ENCODE results near the gene PRDM16.

PRDM16 gene

DNA sequence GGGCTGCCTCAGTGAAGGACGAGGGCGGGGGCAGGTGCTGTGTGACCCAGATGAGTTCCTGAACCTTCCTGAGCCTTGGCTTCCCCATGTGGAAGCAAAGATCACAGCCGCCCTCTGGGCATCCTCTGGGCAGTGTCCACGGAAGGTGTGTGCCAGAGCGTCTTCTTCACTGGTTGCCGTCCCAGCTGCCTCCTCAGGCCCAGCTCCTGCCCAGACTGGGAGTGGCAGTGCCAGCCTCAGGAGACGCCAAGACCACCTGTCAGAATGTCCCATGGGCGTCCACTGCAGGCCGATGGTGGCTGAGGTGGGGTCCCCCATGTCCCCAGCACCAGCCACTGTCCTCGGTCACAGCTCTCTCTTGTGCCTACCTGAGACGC lies 395.6 kb downstream of the PRDM16 start:
- no peak for DNase-seq (ENCODE audit: low read depth)

DNA sequence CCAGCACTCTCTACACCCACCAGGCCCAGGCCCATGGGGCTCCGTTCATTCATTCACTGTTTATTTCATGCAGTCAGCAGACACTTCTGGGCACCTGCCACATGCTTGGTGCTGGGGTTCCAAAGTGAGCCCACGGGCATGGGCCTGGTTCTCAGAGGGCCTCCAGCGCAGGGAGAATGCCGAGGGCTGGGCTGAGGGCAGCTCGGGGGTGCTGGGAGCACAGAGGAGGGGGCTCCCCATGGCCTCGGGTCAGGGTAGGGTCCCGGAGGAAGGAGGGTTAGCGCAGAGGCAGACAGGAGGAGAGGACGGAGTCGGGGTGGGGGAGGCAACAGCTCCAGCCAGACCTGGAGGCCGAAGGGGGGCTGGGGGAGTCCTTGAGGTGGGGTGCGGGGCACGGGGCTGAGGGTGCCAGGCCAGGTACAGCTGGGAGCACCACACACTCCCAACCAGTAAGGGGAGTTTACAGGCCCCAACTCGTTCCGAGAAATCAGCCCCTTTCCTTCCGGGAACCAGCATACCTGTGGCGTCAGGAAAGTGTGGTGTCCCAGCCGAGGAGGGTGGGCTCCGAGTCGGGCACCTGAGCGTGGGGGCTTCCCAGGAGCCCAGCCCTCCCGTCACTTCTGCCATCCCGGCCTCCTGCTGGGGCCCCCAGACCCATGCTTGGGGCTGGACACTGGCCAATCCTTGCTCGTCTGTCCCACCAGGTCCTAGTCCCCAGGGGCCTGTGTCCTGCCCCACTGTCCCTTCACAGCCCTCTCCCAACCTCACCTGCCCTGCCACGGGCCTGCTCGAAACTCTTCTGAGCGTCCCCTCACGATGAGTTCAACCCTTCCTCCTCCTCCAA lies 396.3 kb downstream of the PRDM16 start:
- no peak for DNase-seq (ENCODE audit: low read depth)

DNA sequence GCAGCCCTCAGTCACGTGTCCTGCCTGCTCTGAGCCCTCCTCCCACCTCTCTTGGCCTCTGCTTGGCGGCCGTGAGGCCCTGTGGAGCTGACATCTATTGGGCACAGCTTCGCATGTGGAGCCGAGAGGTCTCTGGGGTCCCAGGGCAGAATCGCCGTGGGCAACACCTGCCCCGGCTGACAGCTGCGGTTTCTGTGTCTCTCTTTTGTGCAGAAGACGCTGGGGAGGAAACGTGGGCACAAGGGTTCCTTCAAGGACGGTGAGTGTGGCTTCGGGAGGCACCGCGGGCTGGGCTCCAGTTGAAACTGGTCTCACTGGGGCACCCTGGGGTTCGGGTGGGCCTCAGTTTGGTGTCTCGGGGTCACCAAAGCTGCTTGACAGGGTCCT lies 396.9 kb downstream of the PRDM16 start:
- no peak for DNase-seq (ENCODE audit: low read depth)

DNA sequence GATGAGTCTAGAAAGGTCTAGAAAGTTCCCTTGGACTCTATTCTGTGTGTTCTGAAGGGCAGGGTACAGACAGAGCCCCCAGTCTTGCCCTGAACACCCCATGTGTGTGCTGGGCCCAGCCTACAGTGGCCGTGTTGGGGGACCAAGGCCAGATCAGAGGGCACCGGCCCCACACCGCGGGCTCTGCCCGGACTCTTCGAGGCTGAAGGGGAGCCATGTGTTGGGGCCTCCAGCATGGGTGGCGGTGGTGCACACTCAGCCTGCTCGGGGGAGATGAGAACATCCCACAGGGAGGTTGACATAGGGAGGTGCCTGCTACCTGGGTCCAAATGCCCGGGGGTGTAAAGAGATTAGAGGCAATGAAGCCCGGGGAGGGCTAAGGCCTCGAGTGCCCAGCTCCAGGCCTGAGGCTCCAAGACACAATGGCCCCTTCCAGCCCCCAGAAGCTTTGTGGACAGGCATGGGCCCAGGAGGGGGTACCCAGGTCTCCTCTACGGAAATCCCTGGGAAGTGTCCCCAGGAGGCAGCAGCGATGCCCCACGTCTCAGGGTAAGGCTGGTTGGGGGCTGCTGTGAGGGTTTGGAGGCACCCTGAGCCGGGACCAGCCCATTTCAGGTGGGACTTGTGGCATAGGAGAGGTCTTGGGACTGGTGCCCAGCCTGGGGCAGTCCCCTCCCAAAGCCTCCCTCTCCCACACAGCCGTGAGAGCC lies 397.5 kb downstream of the PRDM16 start:
- no peak for DNase-seq (ENCODE audit: low read depth)

DNA sequence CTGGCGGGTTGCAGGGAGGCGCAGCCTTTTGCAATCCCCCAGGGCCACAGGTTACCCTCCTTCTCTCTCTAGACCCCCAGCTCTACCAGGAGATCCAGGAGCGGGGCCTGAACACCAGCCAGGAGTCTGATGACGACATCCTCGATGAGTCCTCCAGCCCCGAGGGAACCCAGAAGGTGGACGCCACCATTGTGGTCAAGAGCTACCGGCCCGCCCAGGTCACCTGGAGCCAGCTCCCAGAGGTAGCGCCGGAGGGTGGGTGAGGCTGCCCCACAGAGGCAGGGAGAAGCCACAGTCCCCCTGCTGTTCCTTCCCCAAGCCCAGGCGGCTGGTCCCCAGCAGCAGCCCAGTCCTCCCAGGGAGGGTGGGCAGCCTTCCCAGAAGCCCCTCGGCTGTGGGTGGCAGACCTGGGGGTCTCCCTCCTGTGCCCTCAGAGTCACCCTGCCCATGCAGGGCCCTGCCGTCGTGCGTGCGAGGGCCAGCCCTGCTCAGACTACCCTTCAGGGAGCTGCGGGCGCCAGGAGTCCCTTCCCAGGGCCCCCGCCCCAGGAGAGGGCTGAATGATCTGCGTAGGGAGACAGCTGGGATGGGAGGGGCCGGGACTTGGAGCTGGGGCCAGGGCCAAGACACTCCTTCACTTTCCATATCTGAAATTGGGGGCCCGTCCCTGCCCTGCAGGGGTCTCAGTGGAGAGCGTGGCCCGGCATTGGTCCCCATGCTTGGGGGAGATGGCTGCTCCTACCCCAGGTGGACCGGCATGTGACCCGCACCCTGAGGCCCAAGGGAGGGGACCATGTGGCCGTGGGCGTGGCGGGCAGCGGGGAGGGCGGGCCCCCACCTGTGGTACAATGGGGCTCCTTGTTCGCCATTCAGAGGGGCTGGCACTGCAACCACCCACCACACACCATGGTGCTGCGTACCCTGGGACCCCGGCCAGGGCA lies 398.4 kb downstream of the PRDM16 start:
- DNase-seq (ENCODE audit: low read depth), result no peak

DNA sequence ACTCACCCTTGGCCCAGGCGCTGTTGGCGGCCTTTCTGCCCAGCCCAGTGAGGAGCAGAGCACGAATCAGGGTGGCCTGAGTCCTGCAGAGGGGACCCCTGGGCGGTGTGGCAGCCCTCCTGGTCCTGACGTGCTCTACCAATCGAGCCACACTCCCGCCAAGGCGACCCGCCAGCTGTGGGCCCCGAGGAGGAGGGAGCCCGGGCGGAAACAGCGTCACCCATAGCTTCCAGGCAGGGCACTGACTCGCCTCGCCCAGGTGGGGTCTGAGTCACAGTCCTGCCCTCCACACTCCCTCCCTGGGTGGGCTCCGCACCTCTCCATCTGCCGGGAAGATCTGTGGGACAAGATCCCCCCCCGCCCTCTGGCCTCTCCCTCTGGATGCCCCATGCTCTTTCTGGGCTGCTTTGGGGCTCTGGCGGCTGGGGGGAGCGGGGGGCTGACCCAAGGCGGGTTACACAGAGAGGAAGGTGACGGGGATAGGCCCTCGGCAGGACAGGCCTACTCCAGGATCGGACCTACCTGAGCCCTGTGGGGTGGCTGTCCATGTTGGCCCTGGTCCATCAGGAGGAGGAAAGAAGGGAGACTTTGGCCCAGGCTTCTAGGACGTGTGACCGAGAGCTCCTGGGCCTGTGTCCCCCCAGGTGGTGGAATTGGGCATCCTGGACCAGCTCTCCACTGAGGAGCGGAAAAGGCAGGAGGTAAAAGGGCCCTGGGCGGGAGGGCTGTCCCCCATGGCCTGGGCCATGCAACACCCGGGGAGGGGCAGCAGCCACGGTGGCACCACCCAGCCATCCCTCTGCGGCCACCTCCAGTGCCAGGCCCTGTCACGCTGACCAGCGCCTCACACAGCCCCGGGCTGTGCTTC lies 399.5 kb downstream of the PRDM16 start:
- no peak for DNase-seq (ENCODE audit: low read depth)

DNA sequence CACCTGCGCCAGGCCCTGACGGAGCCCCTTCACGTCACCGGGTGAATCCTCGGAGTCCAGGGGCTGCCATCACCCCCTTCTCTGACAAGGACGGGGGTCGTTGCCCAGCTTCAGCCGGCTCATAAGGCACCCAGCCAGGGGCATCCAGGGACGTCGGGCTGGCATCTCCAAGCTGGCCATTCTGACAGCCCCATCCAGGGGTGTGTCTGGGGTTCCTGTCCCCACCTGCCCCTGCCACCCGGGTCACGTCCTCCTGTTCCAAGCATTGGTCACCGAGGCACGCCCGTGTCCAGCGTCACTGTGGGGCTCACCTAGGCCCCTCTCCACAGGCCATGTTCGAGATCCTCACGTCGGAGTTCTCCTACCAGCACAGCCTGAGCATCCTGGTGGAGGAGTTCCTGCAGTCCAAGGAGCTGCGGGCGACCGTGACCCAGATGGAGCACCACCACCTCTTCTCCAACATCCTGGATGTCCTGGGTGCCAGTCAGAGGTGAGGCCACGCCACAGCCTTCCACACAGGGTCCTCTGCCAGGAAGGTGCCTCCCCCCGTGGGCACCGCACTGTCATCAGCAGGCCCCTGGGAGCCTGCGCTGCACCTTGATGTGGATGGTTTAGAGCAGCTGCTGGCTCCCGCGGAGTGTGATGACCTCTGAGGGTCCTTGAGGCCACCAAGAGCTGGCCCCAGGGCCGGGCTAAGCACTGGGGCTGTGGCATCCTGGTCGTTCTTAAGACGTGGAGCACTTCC lies 400.3 kb downstream of the PRDM16 start:
- no peak for DNase-seq (ENCODE audit: low read depth)

DNA sequence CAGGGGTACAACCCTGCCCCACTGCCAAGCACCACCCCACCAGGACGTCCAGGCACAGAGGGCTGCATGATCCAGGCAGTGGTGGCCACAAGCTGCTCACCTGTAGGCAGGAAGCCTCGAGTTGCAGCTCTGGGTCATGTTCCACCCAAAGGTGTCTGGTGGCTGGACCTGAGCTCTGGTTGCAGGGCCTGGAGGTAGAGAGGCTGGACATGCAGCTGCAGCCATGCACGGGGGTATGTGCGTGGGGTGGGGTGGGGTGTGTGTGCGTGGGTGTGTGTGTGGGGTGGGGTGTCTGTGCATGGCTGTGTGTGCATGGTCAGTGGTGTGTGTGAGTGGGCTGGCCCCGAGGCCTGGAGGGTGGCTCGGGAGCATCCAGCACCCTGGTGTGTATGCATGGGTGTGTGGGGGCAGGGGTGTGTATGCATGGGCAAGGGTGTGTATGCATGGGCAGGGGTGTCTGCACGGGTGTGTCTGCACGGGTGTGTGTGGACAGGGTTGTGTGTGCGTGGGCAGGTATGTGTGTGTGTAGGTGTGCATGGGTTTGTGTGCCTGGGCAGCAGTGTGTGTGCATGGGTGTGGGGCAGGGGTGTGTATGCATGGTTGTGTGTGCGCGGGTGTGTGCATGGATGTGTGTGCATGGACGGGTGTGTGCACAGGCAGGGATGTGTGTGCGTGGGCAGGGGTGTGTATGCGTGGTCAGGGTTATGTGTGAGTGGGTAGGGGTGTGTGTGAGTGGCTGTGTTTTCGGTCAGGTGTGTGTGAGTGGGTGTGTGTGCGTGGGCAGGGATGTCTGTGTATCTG lies 401.0 kb downstream of the PRDM16 start:
- no peak for DNase-seq (ENCODE audit: low read depth)

DNA sequence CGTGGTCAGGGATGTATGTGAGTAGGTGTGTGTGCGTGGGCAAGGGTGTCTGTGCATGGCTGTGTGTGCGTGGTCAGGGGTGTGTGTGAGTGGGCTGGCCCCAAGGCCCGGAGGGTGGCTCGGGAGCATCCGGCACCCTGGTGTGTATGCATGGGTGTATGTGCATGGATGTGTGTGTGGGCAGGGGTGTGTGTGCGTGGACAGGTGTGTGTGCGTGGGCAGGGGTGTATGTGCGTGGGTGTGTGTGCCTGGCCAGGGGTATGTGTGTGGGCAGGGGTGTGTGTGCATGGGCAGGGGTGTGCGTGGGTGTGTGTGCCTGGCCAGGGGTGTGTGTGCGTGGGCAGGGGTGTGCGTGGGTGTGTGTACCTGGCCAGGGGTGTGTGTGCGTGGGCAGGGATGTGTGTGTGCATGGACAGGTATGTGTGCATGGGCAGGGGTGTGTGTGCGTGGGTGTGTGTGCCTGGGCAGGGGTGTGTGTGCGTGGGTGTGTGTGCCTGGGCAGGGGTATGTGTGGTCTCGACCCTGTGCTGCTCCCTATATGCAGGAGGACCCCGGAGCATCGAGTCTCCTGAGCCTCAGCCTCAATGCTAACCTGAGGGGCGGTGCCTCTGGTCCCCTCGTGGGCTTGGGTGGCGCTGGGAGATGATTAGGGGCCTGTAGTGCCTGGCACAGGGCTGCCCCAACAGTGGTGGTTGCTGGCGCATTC lies 401.8 kb downstream of the PRDM16 start:
- DNase-seq (ENCODE audit: low read depth), result no peak

DNA sequence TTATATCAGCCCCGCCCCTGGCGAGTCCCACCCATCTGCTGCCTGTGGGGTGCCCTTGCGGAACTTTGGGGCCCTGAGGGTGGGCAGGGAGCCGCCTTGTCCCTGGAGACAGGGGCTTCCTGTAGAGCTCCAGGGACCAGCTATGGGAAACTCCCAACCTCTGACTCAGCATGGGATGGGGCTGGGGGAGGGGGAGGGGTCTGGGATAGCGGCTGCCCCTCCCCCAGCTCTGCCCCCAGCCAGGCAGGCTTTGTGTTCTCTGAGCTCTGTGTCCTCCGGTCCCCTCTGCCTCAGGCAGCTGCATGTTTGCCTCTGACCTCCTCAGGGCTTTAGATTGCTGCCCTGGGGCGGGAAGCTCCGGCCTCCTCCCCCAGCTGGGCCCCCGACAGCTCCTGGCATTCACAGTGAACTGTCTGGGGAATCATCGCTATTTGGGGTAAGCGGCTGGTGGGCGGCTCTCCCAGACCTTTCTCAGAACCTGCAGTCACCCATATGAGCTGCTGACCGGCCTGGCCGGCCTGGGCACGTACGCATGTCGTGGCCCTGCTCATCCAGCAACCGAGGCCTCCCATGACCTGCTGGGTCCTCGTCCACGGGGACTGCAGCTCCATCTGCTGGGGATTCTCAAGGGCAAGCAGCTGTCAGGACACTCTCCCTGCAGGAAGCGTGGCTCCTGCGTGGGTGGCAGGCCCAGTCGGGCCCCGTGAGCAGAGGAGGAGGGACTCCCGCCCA lies 402.5 kb downstream of the PRDM16 start:
- DNase-seq (ENCODE audit: low read depth), result no peak

DNA sequence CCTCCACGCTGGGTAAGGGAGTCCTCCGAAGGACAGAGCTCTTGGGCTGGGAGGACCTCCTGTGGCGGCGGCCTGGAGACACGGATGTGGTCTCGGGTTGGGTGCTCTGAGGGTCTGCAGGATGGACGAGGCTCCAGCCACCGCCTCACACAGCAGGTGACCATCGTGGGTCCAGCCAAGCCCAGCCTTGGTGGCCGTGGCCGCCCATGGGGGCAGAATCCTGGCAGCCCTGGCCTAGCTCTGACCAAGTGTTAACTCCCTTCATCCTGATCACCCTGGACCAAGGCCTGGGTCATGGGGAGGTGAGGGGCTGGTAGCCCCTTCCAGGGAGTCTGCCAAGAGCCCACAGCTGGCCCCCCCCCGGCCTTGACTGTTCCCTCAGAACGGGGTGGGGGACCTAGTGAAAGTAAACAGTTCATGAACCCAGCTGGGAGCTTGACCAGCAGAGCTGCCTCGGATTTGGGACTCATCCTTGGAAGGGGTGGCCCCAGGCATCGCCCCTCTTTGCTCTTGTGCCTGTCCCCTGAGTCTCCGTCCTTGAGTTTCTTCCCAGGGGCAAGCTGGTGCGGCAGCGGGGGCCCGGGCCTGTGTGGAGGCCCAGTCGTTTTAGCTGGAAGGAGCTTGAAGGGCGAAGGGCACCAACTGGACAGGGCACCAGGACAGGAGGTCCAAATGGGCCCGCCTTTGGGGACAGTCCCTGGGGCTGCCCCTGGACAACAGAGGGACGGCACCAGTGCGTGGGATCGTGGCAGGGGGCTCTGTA lies 403.3 kb downstream of the PRDM16 start:
- DNase-seq (ENCODE audit: low read depth), result no peak

DNA sequence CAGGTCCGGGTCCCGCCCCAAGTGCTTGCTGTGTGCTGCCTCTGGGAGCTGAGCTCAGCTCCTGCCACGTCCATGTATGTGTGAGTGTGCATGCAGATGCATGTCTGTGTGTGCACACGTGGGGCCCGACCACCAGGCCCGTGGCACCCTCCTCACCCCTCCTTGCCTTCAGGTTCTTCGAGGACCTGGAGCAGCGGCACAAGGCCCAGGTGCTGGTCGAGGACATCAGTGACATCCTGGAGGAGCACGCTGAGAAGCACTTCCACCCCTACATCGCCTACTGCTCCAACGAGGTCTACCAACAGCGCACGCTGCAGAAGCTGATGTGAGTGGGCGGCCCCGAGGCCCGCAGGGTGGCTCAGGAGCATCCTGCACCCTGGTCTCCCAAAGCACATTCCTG lies 403.9 kb downstream of the PRDM16 start:
- DNase-seq (ENCODE audit: low read depth), result no peak

DNA sequence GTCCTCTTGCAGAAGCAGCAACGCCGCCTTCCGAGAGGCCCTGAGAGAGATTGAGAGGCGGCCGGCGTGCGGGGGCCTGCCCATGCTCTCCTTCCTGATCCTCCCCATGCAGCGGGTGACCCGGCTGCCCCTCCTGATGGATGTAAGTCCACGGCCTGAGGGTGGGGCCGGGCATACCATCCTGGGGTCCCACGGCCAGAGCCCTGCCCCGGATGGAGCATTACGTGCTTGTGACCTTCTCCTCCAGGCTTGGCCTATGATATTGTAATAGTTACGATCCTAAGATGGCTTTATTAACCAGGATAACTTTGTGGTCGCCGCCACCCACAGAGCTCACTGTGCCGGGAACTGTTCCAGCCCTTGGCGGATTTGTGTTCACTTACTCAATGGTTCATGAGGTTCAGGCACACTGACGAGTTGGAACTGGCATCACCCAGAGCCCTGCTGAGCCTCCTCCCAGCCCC lies 404.4 kb downstream of the PRDM16 start:
- peak; percentile 86 for DNase-seq (ENCODE audit: low read depth)

DNA sequence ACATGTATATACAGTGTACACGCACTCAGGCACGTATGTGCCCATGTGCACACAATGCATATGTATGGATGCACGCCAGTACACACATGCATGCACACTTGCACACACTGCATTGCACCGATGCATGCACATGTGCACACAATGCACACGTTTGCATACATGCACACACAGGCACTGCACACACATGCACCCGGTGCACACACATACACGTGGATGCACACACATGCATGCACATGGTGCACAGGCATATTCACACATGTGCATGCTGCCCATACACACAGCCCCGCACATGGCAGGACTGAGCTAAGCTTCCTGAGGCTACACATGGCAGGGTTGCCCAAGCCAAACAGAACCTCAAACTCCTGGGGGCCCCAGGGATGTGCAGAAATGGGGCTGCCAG lies 405.0 kb downstream of the PRDM16 start:
- DNase-seq (ENCODE audit: low read depth), result no peak

DNA sequence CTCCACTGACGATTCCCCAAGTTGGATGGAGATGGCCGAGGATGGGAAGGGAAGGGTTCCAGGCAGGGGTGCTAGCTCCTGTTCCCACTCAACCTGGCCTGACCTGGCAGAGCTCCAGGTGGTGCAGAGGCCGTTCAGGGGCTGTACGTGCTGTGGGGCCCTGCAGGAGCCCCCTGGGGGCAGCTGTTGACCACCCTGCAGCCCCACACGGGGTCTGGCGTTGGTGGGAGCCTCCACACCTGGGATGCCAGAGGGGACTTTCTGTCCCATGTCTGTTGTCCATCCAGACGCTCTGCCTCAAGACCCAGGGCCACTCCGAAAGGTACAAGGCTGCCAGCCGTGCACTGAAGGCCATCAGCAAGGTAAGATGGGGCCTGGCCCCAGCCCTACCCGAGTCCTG lies 405.4 kb downstream of the PRDM16 start:
- no peak for DNase-seq (ENCODE audit: low read depth)

DNA sequence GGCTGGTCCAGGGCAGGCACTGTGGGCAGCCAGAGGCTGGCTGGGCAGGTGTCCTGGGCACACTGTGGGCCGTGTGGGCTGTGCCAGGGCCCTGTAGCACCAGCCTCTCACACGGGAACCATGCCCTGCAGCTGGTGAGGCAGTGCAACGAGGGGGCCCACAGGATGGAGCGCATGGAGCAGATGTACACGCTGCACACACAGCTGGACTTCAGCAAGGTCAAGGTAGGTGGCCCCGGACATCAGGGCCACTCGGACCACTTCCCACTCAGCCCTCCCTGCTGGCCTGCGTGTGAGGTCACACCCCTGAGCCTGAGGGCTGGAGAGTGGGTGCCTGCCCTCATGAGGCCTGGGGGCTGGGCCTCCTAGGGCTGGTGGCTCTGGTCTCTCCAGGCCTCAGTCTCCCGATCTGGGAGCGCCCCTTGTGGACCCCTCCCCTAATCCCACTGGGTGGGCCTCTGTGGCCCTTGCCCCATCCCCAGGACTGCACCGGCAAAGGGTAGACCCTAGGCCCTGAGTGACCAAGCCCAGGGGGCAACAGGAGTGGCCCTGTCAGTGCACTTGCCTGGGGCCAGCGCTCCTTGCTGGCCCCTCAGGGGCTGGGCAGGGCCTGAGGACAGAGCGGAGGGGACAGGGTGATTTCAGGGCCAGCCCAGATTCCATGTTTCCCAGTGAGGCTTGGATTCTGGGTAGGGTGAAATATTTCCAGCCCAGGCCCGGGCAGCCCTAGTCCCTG lies 407.0 kb downstream of the PRDM16 start:
- DNase-seq (ENCODE audit: low read depth), result no peak

DNA sequence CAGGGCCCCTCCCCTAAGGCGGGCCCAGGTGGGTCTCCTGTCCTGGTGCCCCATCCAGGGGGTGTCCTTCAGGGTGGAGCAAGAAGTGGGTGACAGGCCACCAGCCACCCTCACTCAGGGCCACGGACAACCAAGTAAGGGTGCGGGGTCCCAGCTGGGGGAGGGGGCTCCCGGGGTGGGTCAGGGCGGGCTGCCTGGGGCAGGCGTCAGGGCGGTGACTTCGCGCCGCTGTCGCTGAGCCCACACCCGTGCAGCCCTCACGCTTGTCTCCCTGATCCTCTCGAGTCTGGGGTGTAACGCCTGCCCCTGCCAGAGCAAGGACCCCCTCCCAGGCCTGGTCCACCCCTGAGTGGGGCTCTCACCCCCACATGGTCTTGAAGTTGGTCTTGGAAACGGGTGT lies 407.7 kb downstream of the PRDM16 start:
- no peak for DNase-seq (ENCODE audit: low read depth)

All from fibroblast of the conjunctiva (primary cell).